ENCODE results near the gene MAPK11.

GRCh38 chr22:50277761-50278160 lies 7.6 kb upstream of the MAPK11 start:
- no peak for TF ChIP-seq ESRRG (CRISPR knock-in tag; IDR thresholded peaks at IDR 0.05)
- no peak for TF ChIP-seq PATZ1 (CRISPR knock-in tag; IDR thresholded peaks at IDR 0.05; ENCODE audit: borderline replicate concordance)
- TF ChIP-seq POU6F1 (CRISPR knock-in tag; IDR thresholded peaks at IDR 0.05; ENCODE audit: borderline replicate concordance, low read depth), result no peak
- no peak for TF ChIP-seq ZFP30 (CRISPR knock-in tag; IDR thresholded peaks at IDR 0.05)
- TF ChIP-seq OSR1 (CRISPR knock-in tag; IDR thresholded peaks at IDR 0.05), result no peak
- no peak for TF ChIP-seq CREB5 (CRISPR knock-in tag; IDR thresholded peaks at IDR 0.05; ENCODE audit: low read depth)

Data from SK-N-SH treated with all-trans-retinoic acid at 6 μM for 48 hours (cell line).